Prostate gland (tissue), 2 donors: ENCODE measurements around the gene HDLBP.

Experiments
- CTCF ChIP-seq, 4 experiments: fragments of 200-600 bp in 2 of 4; fragments of 450-650 bp in 2 of 4; sonication (generic) in 2 of 4; IDR thresholded peaks; 1 replicate in 3 of 4; 2 replicates in 1 of 4; pipeline ENCODE4 v1.5.1; 2016 to 2019; ENCODE audit warnings: antibody characterized with exemption in 4 of 4, mild to moderate bottlenecking in 2 of 4, moderate library complexity in 2 of 4
- POLR2A ChIP-seq: fragments of 450-650 bp; IDR thresholded peaks from one replicate; pipeline ENCODE4 v1.6.1; 2016; ENCODE audit warnings: antibody characterized with exemption, mild to moderate bottlenecking
- POLR2AphosphoS5 ChIP-seq: sonication (generic); formaldehyde crosslinking; IDR thresholded peaks from one replicate; pipeline ENCODE4 v1.6.1; 2017; ENCODE audit warnings: antibody characterized with exemption

GRCh38 chr2:241279828-241280227 lies 35.6 kb downstream of the HDLBP start:
- no peak for TF ChIP-seq POLR2A
- no peak for TF ChIP-seq CTCF (IDR thresholded peaks at IDR 0.05)
- no peak for TF ChIP-seq POLR2AphosphoS5
